CD14-positive monocyte (primary cell): ENCODE data around the gene SMIM38. TPM values are rescaled to one million over a fixed set of nuclear protein-coding genes. Genes with fewer than 3 reads are reported as not detected.

Experiments
- DNase-seq, 3 donors: peaks; one replicate each; pipeline ENCODE4 v3.0.0-alpha.2; 2011 to 2022
- H2AFZ ChIP-seq: 2 replicates; pipeline ENCODE4 v1.6.0; 2012; ENCODE audit warnings: mild to moderate bottlenecking, low read depth, low read length, inconsistent platforms; ENCODE audit not compliant: insufficient read depth, poor library complexity, severe bottlenecking
- H3K27ac ChIP-seq, 2 donors: 1 replicate in 1 of 2; 2 replicates in 1 of 2; pipeline ENCODE4 v1.5.1; 2012 to 2013; ENCODE audit warnings: low read length in 2 of 2, control low read depth in 1 of 2, inconsistent platforms in 1 of 2, low read depth in 1 of 2, mild to moderate bottlenecking in 1 of 2
- H3K27me3 ChIP-seq, 2 donors: one replicate each; pipeline versions ENCODE4 v1.6.0 to v1.6.1; 2011 to 2013; ENCODE audit warnings: low read length in 2 of 2; ENCODE audit not compliant: control insufficient read depth in 2 of 2, insufficient read depth in 2 of 2
- H3K36me3 ChIP-seq, 2 donors: replicated peaks in 1 of 2; 1 replicate in 1 of 2; 2 replicates in 1 of 2; pipeline versions ENCODE4 v1.5.1 to v1.6.1; 2012 to 2013; ENCODE audit warnings: low read length in 2 of 2, control low read depth in 1 of 2, inconsistent platforms in 1 of 2, mild to moderate bottlenecking in 1 of 2; ENCODE audit not compliant: insufficient read depth in 2 of 2, control insufficient read depth in 1 of 2
- H3K4me1 ChIP-seq, 2 donors: 1 replicate in 1 of 2; 2 replicates in 1 of 2; pipeline versions ENCODE4 v1.5.1 to v1.6.1; 2012 to 2013; ENCODE audit warnings: low read length in 2 of 2, control low read depth in 1 of 2, inconsistent platforms in 1 of 2, mild to moderate bottlenecking in 1 of 2, moderate library complexity in 1 of 2; ENCODE audit not compliant: insufficient read depth in 2 of 2, control insufficient read depth in 1 of 2
- H3K4me2 ChIP-seq: replicated peaks from 2 replicates; pipeline ENCODE3; 2012; ENCODE audit warnings: low read length, moderate library complexity, mild to moderate bottlenecking; ENCODE audit not compliant: poor library complexity, severe bottlenecking; ENCODE audit errors: extremely low read depth
- H3K4me3 ChIP-seq, 3 experiments: fragments of 200-600 bp in 1 of 3; sonication (generic) in 1 of 3; replicated peaks in 1 of 3; 1 replicate in 2 of 3; 2 replicates in 1 of 3; pipeline ENCODE4 v1.5.1; 2011 to 2013; ENCODE audit warnings: low read length in 3 of 3, mild to moderate bottlenecking in 3 of 3, control low read depth in 2 of 3, low read depth in 2 of 3, inconsistent platforms in 1 of 3, moderate library complexity in 1 of 3
- H3K79me2 ChIP-seq: 2 replicates; pipeline ENCODE4 v1.6.0; 2012; ENCODE audit warnings: mild to moderate bottlenecking, control low read depth, inconsistent platforms, low read length, moderate library complexity; ENCODE audit not compliant: insufficient read depth
- H3K9ac ChIP-seq: 2 replicates; pipeline ENCODE4 v1.6.0; 2017; ENCODE audit warnings: low read length, mild to moderate bottlenecking; ENCODE audit not compliant: insufficient read depth, poor library complexity, severe bottlenecking
- H3K9me3 ChIP-seq, 2 donors: replicated peaks in 1 of 2; 1 replicate in 1 of 2; 2 replicates in 1 of 2; pipeline versions ENCODE4 v1.5.1 to v1.6.1; 2012 to 2013; ENCODE audit warnings: low read length in 2 of 2, control low read depth in 1 of 2; ENCODE audit not compliant: control insufficient read depth in 1 of 2, insufficient read depth in 1 of 2
- H4K20me1 ChIP-seq: 2 replicates; pipeline ENCODE4 v1.6.0; 2012; ENCODE audit warnings: mild to moderate bottlenecking, low read length, control low read depth, moderate library complexity; ENCODE audit not compliant: insufficient read depth
- H3K27ac Mint-ChIP-seq, 7 donors: one replicate each; pipeline ENCODE4 v1.8.0; 2020; ENCODE audit warnings: mild to moderate bottlenecking in 7 of 7, mixed read lengths in 7 of 7, moderate library complexity in 6 of 7, inconsistent platforms in 2 of 7
- H3K27me3 Mint-ChIP-seq, 3 donors: one replicate each; pipeline ENCODE4 v1.8.0; 2021 to 2022; ENCODE audit warnings: low read depth in 3 of 3, mild to moderate bottlenecking in 3 of 3, mixed read lengths in 3 of 3, moderate library complexity in 3 of 3, inconsistent platforms in 1 of 3
- H3K36me3 Mint-ChIP-seq, 2 donors: one replicate each; pipeline ENCODE4 v1.8.0; 2020; ENCODE audit warnings: mixed read lengths in 2 of 2, inconsistent platforms in 1 of 2, mild to moderate bottlenecking in 1 of 2
- H3K4me1 Mint-ChIP-seq: one replicate; pipeline ENCODE4 v1.8.0; 2020; ENCODE audit warnings: mild to moderate bottlenecking, mixed read lengths
- H3K4me3 Mint-ChIP-seq, 2 donors: one replicate each; pipeline ENCODE4 v1.8.0; 2020; ENCODE audit warnings: mild to moderate bottlenecking in 2 of 2, mixed read lengths in 2 of 2, moderate library complexity in 1 of 2
- H3K9me3 Mint-ChIP-seq, 7 donors: one replicate each; pipeline ENCODE4 v1.8.0; 2020 to 2022; ENCODE audit warnings: mixed read lengths in 7 of 7, mild to moderate bottlenecking in 6 of 7, moderate library complexity in 6 of 7, inconsistent platforms in 2 of 7
- WGBS: methylation state at CpG from one replicate; pipeline ENCODE4 v1.1.5; 2013; ENCODE audit warnings: missing lambda C conversion rate; ENCODE audit not compliant: insufficient coverage; 5-methylcytosine and 5-hydroxymethylcytosine counted together
- intact Hi-C, 2 donors: fragments of 100-400 bp; cut with micrococcal nuclease; formaldehyde crosslinking; loops; one replicate each; pipeline versions ENCODE4 v1.15.0 to v1.15.1; 2023
- polyA plus RNA-seq, 3 donors: library from polyadenylated mRNA; depleted of rRNA in 1 of 3; unstranded in 2 of 3; stranded (reverse) in 1 of 3; fragments of 300-500 nt in 2 of 3; fragments of >200 nt in 1 of 3; fragmentation: Illumina TruSeq in 2 of 3; gene quantifications; 1 replicate in 2 of 3; 2 replicates in 1 of 3; pipeline ENCODE4 v1.2.3, GENCODE V29; 2012 to 2021
- TF ChIP-seq, protein P1 (sequence below): fragments of 200-600 bp; IDR thresholded peaks from one replicate; pipeline ENCODE4 v1.8.0; 2022; ENCODE audit warnings: antibody characterized with exemption, mild to moderate bottlenecking

The SMIM38 gene
- polyA plus RNA-seq, 3 donors: 0.05 TPM; not detected in 2

DNA sequence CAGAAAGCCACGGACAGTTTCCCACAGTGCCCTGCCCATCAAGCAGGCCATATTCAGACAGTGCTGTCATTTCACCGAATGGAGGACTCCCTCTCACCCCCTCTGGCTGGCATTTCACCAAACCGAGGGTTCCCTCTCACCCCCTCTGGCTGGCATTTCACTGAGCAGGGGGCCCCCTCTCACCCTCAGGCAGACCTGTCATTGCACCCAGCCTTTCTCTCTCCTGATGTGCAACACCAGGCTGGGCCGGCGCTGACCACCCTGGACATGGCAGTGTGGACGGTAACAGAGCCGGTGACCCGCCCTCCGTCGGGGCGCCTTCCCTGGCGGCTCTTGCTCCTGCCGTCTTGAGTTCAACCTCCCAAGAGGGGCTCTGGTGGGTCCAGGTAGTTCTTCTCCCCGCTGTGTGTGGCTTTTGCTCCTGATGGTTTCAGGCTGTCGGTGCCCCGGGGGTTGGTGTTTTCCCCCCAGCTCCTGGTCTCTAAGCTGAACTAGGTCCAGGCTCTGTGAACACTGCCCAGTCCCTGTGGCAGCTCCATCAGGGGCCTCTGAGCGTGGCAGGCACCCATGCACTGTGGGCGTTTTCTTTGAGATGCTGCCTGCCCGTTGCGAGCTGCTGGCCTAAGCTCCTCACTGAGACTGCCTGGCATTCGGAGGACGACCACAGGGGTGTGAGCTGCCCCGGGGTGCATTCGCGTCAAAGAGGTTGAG lies 46.9 kb downstream of the SMIM38 start:
- Histone ChIP-seq H3K4me1 (no peaks in the 10 kb centered on the region), H3K27me3 (no peaks in the 10 kb centered on the region), H3K36me3 (no peaks in the 10 kb centered on the region), H3K79me2 (no peaks in the 10 kb centered on the region), H3K9me3 (no peaks in the 10 kb centered on the region), H3K4me2 (no peak overlapping the region), H2AFZ (no peak overlapping the region), H3K27ac (no peak overlapping the region), H3K9ac (no peak overlapping the region), H4K20me1 (no peaks in the 10 kb centered on the region), H3K4me3 (no peak overlapping the region)
- Mint-ChIP-seq H3K27me3 (peaks cover 2 to 5% (median 4%) of the 10 kb centered on the region in 3 donors), H3K4me3 (no peak overlapping the region), H3K9me3 (peaks cover 0 to 3% (median 0%) of the 10 kb centered on the region in 7 donors), H3K4me1 (no peaks in the 10 kb centered on the region), H3K27ac (peak overlapping the region in 1 of 7 donors; percentile 16), H3K36me3 (no peaks in the 10 kb centered on the region)
- 96% methylated on average over 23 of the region's 25 CpGs for WGBS
- TF ChIP-seq, protein P1, sequence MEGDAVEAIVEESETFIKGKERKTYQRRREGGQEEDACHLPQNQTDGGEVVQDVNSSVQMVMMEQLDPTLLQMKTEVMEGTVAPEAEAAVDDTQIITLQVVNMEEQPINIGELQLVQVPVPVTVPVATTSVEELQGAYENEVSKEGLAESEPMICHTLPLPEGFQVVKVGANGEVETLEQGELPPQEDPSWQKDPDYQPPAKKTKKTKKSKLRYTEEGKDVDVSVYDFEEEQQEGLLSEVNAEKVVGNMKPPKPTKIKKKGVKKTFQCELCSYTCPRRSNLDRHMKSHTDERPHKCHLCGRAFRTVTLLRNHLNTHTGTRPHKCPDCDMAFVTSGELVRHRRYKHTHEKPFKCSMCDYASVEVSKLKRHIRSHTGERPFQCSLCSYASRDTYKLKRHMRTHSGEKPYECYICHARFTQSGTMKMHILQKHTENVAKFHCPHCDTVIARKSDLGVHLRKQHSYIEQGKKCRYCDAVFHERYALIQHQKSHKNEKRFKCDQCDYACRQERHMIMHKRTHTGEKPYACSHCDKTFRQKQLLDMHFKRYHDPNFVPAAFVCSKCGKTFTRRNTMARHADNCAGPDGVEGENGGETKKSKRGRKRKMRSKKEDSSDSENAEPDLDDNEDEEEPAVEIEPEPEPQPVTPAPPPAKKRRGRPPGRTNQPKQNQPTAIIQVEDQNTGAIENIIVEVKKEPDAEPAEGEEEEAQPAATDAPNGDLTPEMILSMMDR: no peak
- no peak for DNase-seq
- intact Hi-C loops: no loop called here

DNA sequence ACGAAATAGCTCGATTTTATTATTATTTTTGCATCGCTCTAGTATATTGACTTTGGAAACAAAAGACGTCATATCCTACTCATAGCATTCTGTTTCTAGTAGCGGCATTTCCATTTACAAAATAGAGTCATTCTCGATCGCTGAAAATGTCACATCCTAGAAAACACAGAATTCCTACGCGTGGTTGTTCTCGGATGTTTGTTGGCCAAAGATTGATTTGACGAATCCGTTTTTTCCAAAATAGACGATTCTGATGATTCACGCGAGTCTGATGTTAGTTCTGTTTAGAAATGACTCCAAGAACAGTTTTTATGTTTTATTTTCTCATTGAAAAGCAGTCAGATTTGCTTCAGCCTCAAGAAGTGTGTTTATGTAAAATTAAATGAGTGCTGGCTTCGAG lies 47.6 kb downstream of the SMIM38 start:
- Histone ChIP-seq H2AFZ (no peak overlapping the region), H3K36me3 (no peaks in the 10 kb centered on the region), H3K9ac (no peak overlapping the region), H3K27ac (no peak overlapping the region), H3K4me3 (no peak overlapping the region), H3K9me3 (no peaks in the 10 kb centered on the region), H3K4me2 (no peak overlapping the region), H3K4me1 (no peaks in the 10 kb centered on the region), H3K27me3 (no peaks in the 10 kb centered on the region), H4K20me1 (no peaks in the 10 kb centered on the region), H3K79me2 (no peaks in the 10 kb centered on the region)
- no peak for DNase-seq
- Mint-ChIP-seq H3K27me3 (peaks cover 2 to 5% (median 4%) of the 10 kb centered on the region in 3 donors), H3K9me3 (peaks cover 0 to 2% (median 0%) of the 10 kb centered on the region in 7 donors), H3K4me3 (no peak overlapping the region), H3K4me1 (no peaks in the 10 kb centered on the region), H3K27ac (no peak overlapping the region), H3K36me3 (no peaks in the 10 kb centered on the region)
- 100% methylated on average over 8 of the region's 16 CpGs for WGBS
- TF ChIP-seq, protein P1: no peak
- intact Hi-C loops: no loop called here
